ENCODE measurements around the gene C6orf163. TPM values are rescaled to one million over a fixed set of nuclear protein-coding genes. Genes with fewer than 3 reads are reported as not detected.

The C6orf163 gene
- total and polyA plus RNA-seq, 10 of the 15 experiments (the other 5 are each of a cell fraction or from before 2014, with no cell fraction given) = 0.56 to 3.7 (median 1.2) TPM

- 84% methylated on average over 1 of the region's 1 CpG for WGBS (ENCODE audit: insufficient coverage, insufficient replicate concordance, low lambda C conversion rate, missing lambda C conversion rate)
- Histone ChIP-seq H4K20me1 (ENCODE audit: control insufficient read depth, insufficient read depth) (no peaks in the 10 kb centered on the region), H3K4me1 (ENCODE audit: control insufficient read depth, insufficient read depth, low read length) (no peaks in the 10 kb centered on the region), H3K27ac (ENCODE audit: control insufficient read depth, insufficient read depth) (no peak overlapping the region), H3K4me2 (ENCODE audit: control insufficient read depth, insufficient read depth) (no peak overlapping the region), H3K9ac (ENCODE audit: control insufficient read depth, insufficient read depth, low read length) (no peak overlapping the region), H3K79me2 (ENCODE audit: control insufficient read depth, insufficient read depth, low read length) (no peaks in the 10 kb centered on the region), H2AFZ (ENCODE audit: control insufficient read depth, low read depth, low read length) (no peak overlapping the region), H3K36me3 (ENCODE audit: control insufficient read depth in 2 of 2, insufficient read depth in 2 of 2, low read length in 1 of 2) (no peaks in the 10 kb centered on the region), H3K4me3 (no peak overlapping the region), H3K27me3 (replicated peaks in 1 of 2; ENCODE audit: control insufficient read depth in 2 of 2, insufficient read depth in 2 of 2, low read length in 1 of 2) (no peaks in the 10 kb centered on the region), H3K9me3 (replicated peaks; ENCODE audit: control insufficient read depth, insufficient read depth, low read length) (no peaks in the 10 kb centered on the region)
- in situ Hi-C loops (cut with MboI) (no loop called here), intact Hi-C loops (cut with micrococcal nuclease; ENCODE audit: unreplicated experiment) (loop anchor here (5.0 kb wide), 1 partner anchor 410 kb away; no protein-coding TSS in a partner anchor)
- TF ChIP-seq KLF5 (IDR thresholded peaks at IDR 0.05; ENCODE audit: partially characterized antibody) (no peak), CEBPB (IDR thresholded peaks at IDR 0.05; ENCODE audit: borderline replicate concordance in 1 of 2, low read depth in 2 of 2, low read length in 2 of 2) (no peak), KAT2A (conservative IDR thresholded peaks at IDR 0.05; ENCODE audit: control insufficient read depth, low read depth, low read length) (no peak), FOS (IDR thresholded peaks at IDR 0.05; ENCODE audit: borderline replicate concordance, extremely low read depth, insufficient read length) (no peak)
- ChIA-PET POLR2A (no interaction called here), RAD21 (ENCODE audit: unreplicated experiment) (no interaction called here), SMC1A (ENCODE audit: uncharacterized antibody, unreplicated experiment) (interaction anchor here (1.1 kb wide), 2 partner anchors 9 to 1586 kb away, joined by 3 read pairs; no protein-coding TSS in a partner anchor), CTCF (interaction anchor here (1.2 to 1.8 kb wide), 2 partner anchors 8 to 840 kb away, joined by 4 to 6 read pairs; no protein-coding TSS in a partner anchor)
- no TSS peak for BruUV-seq (replicated peaks)
- no peak for FAIRE-seq
- no peak for DNase-seq (ENCODE audit: low read depth, low spot score)
- no peak for ATAC-seq
Observed at GRCh38 chr6:87397656-87398055, 53.0 kb downstream of the C6orf163 start.

GRCh38 chr6:87401832-87402231, 57.2 kb downstream of the C6orf163 start:
- no TSS peak for BruUV-seq (replicated peaks)
- Histone ChIP-seq H3K36me3 (ENCODE audit: control insufficient read depth in 2 of 2, insufficient read depth in 2 of 2, low read length in 1 of 2) (no peaks in the 10 kb centered on the region), H3K27ac (ENCODE audit: control insufficient read depth, insufficient read depth) (no peak overlapping the region), H3K4me2 (ENCODE audit: control insufficient read depth, insufficient read depth) (no peak overlapping the region), H3K4me1 (ENCODE audit: control insufficient read depth, insufficient read depth, low read length) (no peaks in the 10 kb centered on the region), H3K9ac (ENCODE audit: control insufficient read depth, insufficient read depth, low read length) (no peak overlapping the region), H2AFZ (ENCODE audit: control insufficient read depth, low read depth, low read length) (no peak overlapping the region), H4K20me1 (ENCODE audit: control insufficient read depth, insufficient read depth) (no peaks in the 10 kb centered on the region), H3K4me3 (no peak overlapping the region), H3K9me3 (replicated peaks; ENCODE audit: control insufficient read depth, insufficient read depth, low read length) (no peaks in the 10 kb centered on the region), H3K27me3 (replicated peaks in 1 of 2; ENCODE audit: control insufficient read depth in 2 of 2, insufficient read depth in 2 of 2, low read length in 1 of 2) (no peaks in the 10 kb centered on the region), H3K79me2 (ENCODE audit: control insufficient read depth, insufficient read depth, low read length) (no peaks in the 10 kb centered on the region)
- FAIRE-seq (no peak), ATAC-seq (no peak), DNase-seq (ENCODE audit: low read depth, low spot score) (no peak)
- POLR2A ChIA-PET = no interaction called here
- RAD21 ChIA-PET (ENCODE audit: unreplicated experiment) = interaction anchor here (1.9 kb wide), 1 partner anchor 9 kb away, joined by 8 read pairs; no protein-coding TSS in a partner anchor
- 64% methylated on average over 3 of the region's 3 CpGs for WGBS (ENCODE audit: insufficient coverage, insufficient replicate concordance, low lambda C conversion rate, missing lambda C conversion rate)
- intact Hi-C loops (cut with micrococcal nuclease; ENCODE audit: unreplicated experiment) = no loop called here
- CTCF ChIA-PET = interaction anchor here (0.6 to 4.1 kb wide), 2 partner anchors 8 to 18 kb away, joined by 3 to 33 read pairs; no protein-coding TSS in a partner anchor
- no peak for TF ChIP-seq MLLT1 (IDR thresholded peaks at IDR 0.05)
- no peak for TF ChIP-seq NFIC (IDR thresholded peaks at IDR 0.05; ENCODE audit: low read depth, low read length)
- no peak for TF ChIP-seq IKZF1 (conservative IDR thresholded peaks at IDR 0.05)
- TF ChIP-seq SMARCA5 (IDR thresholded peaks at IDR 0.05) = no peak
- TF ChIP-seq TCF7 (IDR thresholded peaks at IDR 0.05; ENCODE audit: borderline replicate concordance) = no peak
- no peak for TF ChIP-seq RELB (IDR thresholded peaks at IDR 0.05; ENCODE audit: low read depth)
- TF ChIP-seq SREBF2 (IDR thresholded peaks at IDR 0.05; ENCODE audit: low read length) = no peak
- no peak for TF ChIP-seq PAX8 (IDR thresholded peaks at IDR 0.05)
- no peak for TF ChIP-seq EED (IDR thresholded peaks at IDR 0.05; ENCODE audit: low read depth)
- no peak for TF ChIP-seq CEBPB (IDR thresholded peaks at IDR 0.05; ENCODE audit: borderline replicate concordance in 1 of 2, low read depth in 2 of 2, low read length in 2 of 2)
- no peak for TF ChIP-seq KLF5 (IDR thresholded peaks at IDR 0.05; ENCODE audit: partially characterized antibody)
- TF ChIP-seq YY1 (IDR thresholded peaks at IDR 0.05; ENCODE audit: low read depth, low read length) = no peak
- TF ChIP-seq ZBED1 (IDR thresholded peaks at IDR 0.05; ENCODE audit: borderline replicate concordance) = no peak
- SMC1A ChIA-PET (ENCODE audit: uncharacterized antibody, unreplicated experiment) = interaction anchor here (1.1 to 2.1 kb wide), 3 partner anchors 8 to 1468 kb away, joined by 3 to 12 read pairs (median 3); partner anchors contain the start of gene C6orf163
- in situ Hi-C loops (cut with MboI) = no loop called here
